OCI-M2 (cell line): ENCODE measurements around the gene DCP1B.

Source experiments
- DNase-seq: peaks from one replicate; lab custom pipeline; 2025; ENCODE audit not compliant: unreplicated experiment; lab: John Stamatoyannopoulos, UW

DCP1B gene

GRCh38 chr12:1935700-1936378, 68.4 kb downstream of the DCP1B start:
- no peak for DNase-seq

GRCh38 chr12:1935242-1935641, 69.0 kb downstream of the DCP1B start:
- no peak for DNase-seq

DNA sequence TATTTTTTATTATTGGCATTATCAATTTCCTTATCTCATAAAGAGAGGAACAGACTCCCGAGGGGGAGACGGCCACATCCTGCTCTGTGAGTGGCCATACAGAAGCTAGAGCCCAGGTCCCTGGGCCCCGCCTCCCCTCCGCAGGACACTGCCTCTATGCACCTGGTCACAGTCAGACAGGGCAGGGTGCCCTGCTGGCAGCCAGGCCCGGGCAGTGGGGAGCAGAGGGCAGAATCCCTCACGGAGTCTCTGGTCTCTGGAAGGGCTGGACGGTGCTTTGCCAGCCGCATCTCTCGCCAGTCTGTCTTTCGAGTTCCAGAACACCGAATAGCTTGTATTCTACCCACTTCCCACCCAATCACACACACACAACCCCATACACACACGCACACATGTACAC, 69.4 kb downstream of the DCP1B start:
- no peak for DNase-seq

GRCh38 chr12:1934068-1934467, 70.2 kb downstream of the DCP1B start:
- no peak for DNase-seq

- DNase-seq, result no peak
These were observed 70.8 kb downstream of the DCP1B start for GRCh38 chr12:1933342-1934051.

DNA sequence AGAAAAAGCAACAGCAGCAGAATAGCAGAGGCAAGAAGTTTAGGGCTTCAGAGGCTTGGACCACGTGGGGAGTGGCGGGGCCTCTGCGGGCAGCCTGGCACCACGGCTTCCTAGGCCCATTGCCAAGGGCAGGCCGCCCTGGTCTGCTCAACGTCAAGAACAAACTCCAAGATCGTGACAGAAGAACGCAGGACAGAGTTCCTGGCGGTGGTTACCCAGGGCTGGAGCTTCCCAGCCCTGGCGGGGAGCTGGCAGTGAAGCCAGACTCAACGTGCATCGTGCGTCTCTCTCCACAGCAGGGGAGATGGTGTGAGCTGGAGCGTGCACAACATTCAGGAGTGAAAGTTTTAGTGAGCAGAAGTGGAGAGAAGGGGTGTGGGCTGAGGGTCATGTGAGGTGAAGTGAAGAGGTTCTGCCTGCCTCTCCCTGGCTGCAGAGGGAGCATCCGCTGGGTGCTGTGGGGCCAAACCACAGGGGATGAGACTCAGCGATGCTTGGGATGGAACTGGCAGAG, 71.9 kb downstream of the DCP1B start:
- DNase-seq, result no peak

DNA sequence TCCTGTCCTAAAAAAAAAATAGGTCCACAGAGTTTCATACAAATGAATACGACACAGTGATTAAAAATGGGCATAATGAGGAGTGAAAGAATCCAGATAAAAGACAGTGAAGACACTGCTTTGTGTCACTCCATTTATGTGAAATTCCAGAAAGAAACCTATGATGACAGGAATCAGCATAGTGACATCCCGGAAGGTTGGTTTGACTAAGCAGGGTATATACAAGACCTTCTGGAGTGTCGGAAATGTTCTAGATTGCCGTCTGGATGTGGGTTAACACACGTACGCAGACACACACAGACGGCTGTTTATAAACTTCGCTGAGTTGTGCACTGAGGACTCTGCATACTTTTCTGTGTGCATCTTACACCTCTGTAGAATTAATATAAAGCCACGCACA, 72.6 kb downstream of the DCP1B start:
- no peak for DNase-seq

DNA sequence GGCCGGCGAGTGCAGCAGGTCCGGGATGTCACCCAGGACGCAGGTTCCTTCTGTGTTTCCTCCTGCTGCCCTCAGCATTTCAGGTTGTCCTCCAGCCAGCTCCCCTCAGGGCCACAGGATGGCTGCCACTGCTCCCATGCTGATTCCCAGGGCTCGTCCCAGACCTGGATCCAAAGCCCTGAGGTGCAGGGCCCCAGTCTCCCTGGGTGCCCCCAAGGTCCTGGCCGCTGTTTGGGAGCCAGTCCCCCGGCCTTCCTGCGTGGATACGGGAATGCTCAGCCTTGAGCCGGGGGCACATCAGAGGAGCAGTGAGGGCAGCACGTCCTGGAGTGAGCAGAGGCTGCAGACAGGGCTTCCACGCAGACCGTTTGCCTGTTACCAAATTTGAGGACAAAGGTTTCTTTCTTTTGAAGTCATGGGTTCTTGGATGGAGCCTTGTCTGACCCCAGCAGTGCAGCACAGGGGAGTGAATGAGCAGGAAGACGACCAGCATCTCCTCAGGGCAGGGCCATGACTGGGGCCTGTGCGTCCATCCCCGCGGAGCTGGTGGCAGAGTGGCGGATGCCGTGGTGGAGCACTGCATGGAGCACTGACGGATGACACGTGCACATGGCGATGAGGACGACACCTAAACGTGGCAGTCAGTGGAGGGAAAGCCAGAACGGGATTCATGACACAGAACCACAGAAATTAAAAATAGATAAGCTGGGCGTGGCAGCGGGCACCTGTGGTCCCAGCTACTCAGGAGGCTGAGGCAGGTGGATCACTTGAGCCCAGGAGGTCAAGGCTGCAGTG, 73.3 kb downstream of the DCP1B start:
- DNase-seq, result no peak

GRCh38 chr12:1929985-1930802, 74.1 kb downstream of the DCP1B start:
- DNase-seq, result no peak

DNA sequence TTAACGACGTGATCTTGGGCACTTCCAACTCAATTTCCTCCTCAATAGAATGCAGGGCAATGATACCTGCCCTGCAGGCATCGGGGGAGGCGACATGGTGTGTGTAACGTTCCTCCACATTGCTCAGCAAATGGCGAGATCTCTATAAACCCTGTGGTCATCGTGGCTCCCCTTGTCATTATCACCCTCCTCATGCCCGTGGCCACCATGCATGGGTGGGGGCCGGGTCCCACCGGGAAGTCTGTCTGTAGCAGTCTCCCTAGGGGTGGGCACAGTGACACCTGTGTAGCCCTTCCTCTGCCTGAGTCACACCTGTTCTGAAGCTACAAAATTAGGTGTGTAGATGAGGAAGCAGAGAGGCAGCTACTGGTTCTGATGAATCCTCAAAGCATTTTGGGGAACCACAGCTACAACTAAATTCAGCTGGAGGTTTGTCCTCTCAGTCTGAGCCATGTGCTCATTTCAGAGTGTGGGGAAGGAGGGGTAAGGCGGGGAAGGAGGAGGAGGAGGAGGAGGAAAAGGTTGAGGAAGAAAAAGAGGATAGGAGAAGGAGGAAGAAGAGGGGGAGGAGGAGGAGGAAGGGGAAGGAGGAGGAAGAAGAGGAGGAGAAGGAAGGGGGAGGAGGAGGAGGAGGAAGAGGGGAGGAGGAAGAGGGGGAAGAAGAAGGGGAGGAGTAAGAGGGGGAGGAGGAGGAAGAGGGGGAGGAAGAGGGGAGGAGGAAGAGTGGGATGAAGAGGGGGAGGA, 74.8 kb downstream of the DCP1B start:
- DNase-seq, result no peak

GRCh38 chr12:1928439-1929121, 75.7 kb downstream of the DCP1B start:
- DNase-seq, result no peak

- DNase-seq, result no peak
These were observed 76.4 kb downstream of the DCP1B start for GRCh38 chr12:1927751-1928351.

- DNase-seq, result no peak
These were observed 77.1 kb downstream of the DCP1B start for GRCh38 chr12:1927051-1927680.

GRCh38 chr12:1926251-1926657, 78.0 kb downstream of the DCP1B start:
- DNase-seq, result no peak

DNA sequence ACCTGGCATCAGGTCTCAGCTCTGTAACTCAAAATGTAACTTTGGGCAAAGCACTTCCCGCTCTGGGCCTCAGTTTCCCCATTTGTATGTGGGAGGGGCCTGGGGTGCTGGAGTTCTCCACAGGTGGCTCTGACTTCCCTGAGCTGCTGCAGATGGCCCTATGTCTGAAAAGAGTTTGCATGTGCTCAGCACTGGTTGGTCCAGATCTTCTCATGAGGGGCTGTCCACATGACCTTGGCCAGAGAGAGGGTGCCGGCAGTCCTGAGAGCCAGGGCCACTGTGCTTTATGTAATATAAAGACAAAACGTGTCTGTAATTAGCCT, 78.6 kb downstream of the DCP1B start:
- no peak for DNase-seq

- no peak for DNase-seq
These were observed 79.1 kb downstream of the DCP1B start for GRCh38 chr12:1924996-1925683.

DNA sequence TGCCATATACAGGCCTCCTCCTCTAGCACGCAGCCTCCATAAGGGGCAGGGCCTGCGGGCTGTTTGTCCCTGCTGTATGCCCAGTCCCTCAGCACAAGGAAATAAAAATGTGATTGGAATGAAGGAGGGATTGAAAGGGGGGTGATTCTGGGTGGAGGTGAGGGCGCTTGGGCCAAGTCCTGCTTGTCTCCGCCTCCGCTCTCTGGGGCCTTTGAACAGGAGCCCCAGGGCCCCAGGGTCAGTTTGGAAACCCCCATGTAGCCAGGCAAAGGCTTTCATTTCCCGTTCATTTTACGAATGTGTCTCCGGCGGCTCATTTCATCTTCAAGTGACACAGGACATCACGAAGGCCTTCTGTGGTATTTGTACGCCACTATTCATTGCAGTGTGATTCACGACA, 81.3 kb downstream of the DCP1B start:
- no peak for DNase-seq

GRCh38 chr12:1922075-1922709, 82.1 kb downstream of the DCP1B start:
- no peak for DNase-seq
